Measurements from ENCODE around the gene SCG3. TPM values are rescaled to one million over a fixed set of nuclear protein-coding genes. Genes with fewer than 3 reads are reported as not detected.
"Not testable (repeated sequence)": the region's sequence is repeated elsewhere in the genome, so short reads cannot be mapped to it uniquely, and the experiment has no call there.

Gene SCG3
- total and polyA plus RNA-seq, 2 donors (not counting 1 experiment from before 2014, with no cell fraction given), result not detected

GRCh38 chr15:51648643-51649042, 32.7 kb upstream of the SCG3 start:
- H3K4me1 Mint-ChIP-seq; H4K20me1 ChIP-seq (ENCODE audit: control insufficient read depth, insufficient read depth, low read length, poor library complexity, severe bottlenecking); ATAC-seq (ENCODE audit: low read depth); H3K79me2 ChIP-seq (ENCODE audit: control insufficient read depth, insufficient read depth, low read length); H3K4me2 ChIP-seq (replicated peaks; ENCODE audit: low read depth, low read length, poor library complexity, severe bottlenecking); POLR2A ChIA-PET; H3K36me3 ChIP-seq (replicated peaks in 1 of 2; ENCODE audit: control extremely low read depth in 1 of 2, control insufficient read depth in 1 of 2, extremely low read depth in 1 of 2, insufficient read depth in 2 of 2, low read length in 1 of 2); H3K9ac ChIP-seq (ENCODE audit: low read length); H3K4me3 Mint-ChIP-seq; H3K4me1 ChIP-seq (ENCODE audit: control insufficient read depth in 2 of 2, insufficient read depth in 2 of 2, low read length in 2 of 2); H3K27ac ChIP-seq (ENCODE audit: low read length in 2 of 2); H3K27ac Mint-ChIP-seq; intact Hi-C loops (cut with micrococcal nuclease); H3K27me3 Mint-ChIP-seq; H2AFZ ChIP-seq (ENCODE audit: insufficient read depth, low read depth, low read length, poor library complexity, severe bottlenecking); H3K9me3 ChIP-seq (ENCODE audit: control extremely low read depth in 1 of 3, control insufficient read depth in 2 of 3, insufficient read depth in 1 of 3, low read length in 2 of 3); DNase-seq; H3K9me3 Mint-ChIP-seq (ENCODE audit: insufficient read depth); H3K27me3 ChIP-seq (replicated peaks in 1 of 4; ENCODE audit: control extremely low read depth in 1 of 4, control insufficient read depth in 3 of 4, insufficient read depth in 4 of 4, low read length in 3 of 4); H3K4me3 ChIP-seq (ENCODE audit: control extremely low read depth in 1 of 5, extremely low read depth in 1 of 5, insufficient read depth in 1 of 5, low read depth in 2 of 5, low read length in 4 of 5): not testable (repeated sequence)
- no CpG with 5 or more reads among the region's 4 CpGs for WGBS (ENCODE audit: insufficient coverage)
- CTCF ChIA-PET, result interaction anchor here (1.2 to 16.9 kb wide), 9 partner anchors 12 to 287 kb away, joined by 3 to 728 read pairs (median 13); partner anchors contain the start of gene LYSMD2

- H3K27me3 ChIP-seq (replicated peaks in 1 of 4; ENCODE audit: control extremely low read depth in 1 of 4, control insufficient read depth in 3 of 4, insufficient read depth in 4 of 4, low read length in 3 of 4), result no peaks in the 10 kb centered on the region
- no peak overlapping the region for H3K27ac ChIP-seq (ENCODE audit: low read length in 2 of 2)
- H3K4me1 ChIP-seq (ENCODE audit: control insufficient read depth in 2 of 2, insufficient read depth in 2 of 2, low read length in 2 of 2), result no peaks in the 10 kb centered on the region
- peak; percentile 80 for DNase-seq
- no peak overlapping the region for H3K4me3 ChIP-seq (ENCODE audit: control extremely low read depth in 1 of 5, extremely low read depth in 1 of 5, insufficient read depth in 1 of 5, low read depth in 2 of 5, low read length in 4 of 5)
- no peaks in the 10 kb centered on the region for H3K36me3 ChIP-seq (replicated peaks in 1 of 2; ENCODE audit: control extremely low read depth in 1 of 2, control insufficient read depth in 1 of 2, extremely low read depth in 1 of 2, insufficient read depth in 2 of 2, low read length in 1 of 2)
- no peak overlapping the region for H3K9ac ChIP-seq (ENCODE audit: low read length)
- H2AFZ ChIP-seq (ENCODE audit: insufficient read depth, low read depth, low read length, poor library complexity, severe bottlenecking), result no peak overlapping the region
- H3K79me2 ChIP-seq (ENCODE audit: control insufficient read depth, insufficient read depth, low read length), result no peaks in the 10 kb centered on the region
- Mint-ChIP-seq H3K4me3 (no peak overlapping the region), H3K27ac (no peak overlapping the region), H3K9me3 (ENCODE audit: insufficient read depth) (no peaks in the 10 kb centered on the region), H3K4me1 (no peaks in the 10 kb centered on the region), H3K27me3 (no peaks in the 10 kb centered on the region)
- no peaks in the 10 kb centered on the region for H4K20me1 ChIP-seq (ENCODE audit: control insufficient read depth, insufficient read depth, low read length, poor library complexity, severe bottlenecking)
- no peak overlapping the region for H3K4me2 ChIP-seq (replicated peaks; ENCODE audit: low read depth, low read length, poor library complexity, severe bottlenecking)
- peak; percentile 75 for ATAC-seq (ENCODE audit: low read depth)
- no CpG with 5 or more reads among the region's 4 CpGs for WGBS (ENCODE audit: insufficient coverage)
- TF ChIP-seq EZH2 (IDR thresholded peaks at IDR 0.05; ENCODE audit: borderline replicate concordance, insufficient read depth, low read depth, low read length, poor library complexity, severe bottlenecking) (no peak), CTCF (IDR thresholded peaks at IDR 0.05) (peak; percentile 94)
- no peaks in the 10 kb centered on the region for H3K9me3 ChIP-seq (ENCODE audit: control extremely low read depth in 1 of 3, control insufficient read depth in 2 of 3, insufficient read depth in 1 of 3, low read length in 2 of 3)
- intact Hi-C loops (cut with micrococcal nuclease), result loop anchor here (1.0 to 2.0 kb wide), 2 partner anchors 87 to 126 kb away; partner anchors contain the start of gene LYSMD2
- CTCF ChIA-PET, result interaction anchor here (0.6 to 16.9 kb wide), 48 partner anchors 8 to 1170 kb away, joined by 3 to 728 read pairs (median 5); partner anchors contain the start of genes DMXL2, LYSMD2, SCG3 and TMOD2
- POLR2A ChIA-PET, result interaction anchor here (0.7 to 1.2 kb wide), 3 partner anchors 58 to 741 kb away, joined by 3 to 5 read pairs (median 5); no protein-coding TSS in a partner anchor
Observed at GRCh38 chr15:51649659-51650521, 31.4 kb upstream of the SCG3 start.
